ENCODE results near the gene SPX. TPM values are rescaled to one million over a fixed set of nuclear protein-coding genes. Genes with fewer than 3 reads are reported as not detected.
A peak's percentile ranks its signal among the peaks of the same experiment; 100 is the strongest.

The SPX gene
- total and polyA plus RNA-seq, 2 donors (not counting 3 experiments of a cell fraction or from before 2014, with no cell fraction given): 0.06 TPM; not detected in 1

DNA sequence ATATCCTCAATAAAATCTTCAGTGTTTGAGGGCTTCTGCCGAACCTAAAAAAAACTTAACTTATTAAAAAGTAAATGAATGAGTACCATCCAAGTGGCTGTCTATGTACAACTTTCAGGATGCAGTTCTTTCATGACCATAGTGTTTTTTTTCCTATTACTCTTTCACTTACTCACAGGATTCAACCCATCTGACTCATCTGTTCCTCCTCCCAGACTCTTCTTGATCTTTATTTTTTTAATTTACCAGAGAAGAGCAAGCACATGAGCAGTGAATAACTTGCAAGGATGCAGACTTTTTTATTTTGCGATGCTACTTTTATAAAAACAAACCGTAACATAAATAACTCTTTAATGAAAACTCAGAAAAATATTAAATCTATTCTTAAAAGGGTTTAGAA is 49.1 kb upstream of the SPX start:
- CTCF ChIA-PET: interaction anchor here (1.3 kb wide), 1 partner anchor 228 kb away, joined by 3 read pairs; no protein-coding TSS in a partner anchor
- Histone ChIP-seq H3K4me1 (ENCODE audit: control insufficient read depth, extremely low read depth, insufficient read depth, low read length) (peaks cover 6% of the 10 kb centered on the region), H3K9me3 (replicated peaks; ENCODE audit: control insufficient read depth, insufficient read depth, low read length) (no peaks in the 10 kb centered on the region), H4K20me1 (replicated peaks; ENCODE audit: control insufficient read depth, extremely low read depth, insufficient read depth, low read length) (no peaks in the 10 kb centered on the region), H3K36me3 (ENCODE audit: control insufficient read depth in 2 of 2, extremely low read depth in 1 of 2, insufficient read depth in 2 of 2, low read length in 2 of 2) (peaks cover 17 to 19% of the 10 kb centered on the region in 2 experiments), H3K9me1 (replicated peaks; ENCODE audit: control insufficient read depth, extremely low read depth, insufficient read depth, low read length) (no peaks in the 10 kb centered on the region), H2AFZ (ENCODE audit: low read depth, low read length) (no peak overlapping the region), H3K4me2 (ENCODE audit: insufficient read depth, low read length) (no peak overlapping the region), H3K27ac (ENCODE audit: insufficient read depth, low read depth, low read length) (no peak overlapping the region), H3K4me3 (replicated peaks in 1 of 3; ENCODE audit: insufficient read depth in 1 of 3, low read depth in 1 of 3, low read length in 3 of 3) (no peak overlapping the region), H3K9ac (replicated peaks; ENCODE audit: extremely low read depth, insufficient read depth, low read length) (no peak overlapping the region), H3K79me2 (ENCODE audit: control insufficient read depth, insufficient read depth, low read length) (no peaks in the 10 kb centered on the region), H3K27me3 (ENCODE audit: control insufficient read depth in 2 of 2, insufficient read depth in 2 of 2, low read length in 2 of 2) (no peaks in the 10 kb centered on the region)
- DNase-seq (ENCODE audit: low read depth, low spot score) (peak; percentile 48), FAIRE-seq (peak; percentile 54)
- POLR2A ChIA-PET: no interaction called here
- dilution Hi-C loops (cut with MboI; ENCODE audit: extremely low pct_ligation_motif_present, low sequenced_read_pairs) (no loop called here), intact Hi-C loops (cut with micrococcal nuclease) (no loop called here)
- BruUV-seq (replicated peaks): no TSS peak
- TF ChIP-seq FOS (IDR thresholded peaks at IDR 0.05; ENCODE audit: borderline replicate concordance, insufficient read depth, low read length) (peak; percentile 79), POLR2A (IDR thresholded peaks at IDR 0.05; ENCODE audit: low read depth, low read length) (no peak), CTCF (IDR thresholded peaks at IDR 0.05; ENCODE audit: extremely low read depth in 1 of 2, insufficient read depth in 1 of 2, low read depth in 1 of 2, low read length in 2 of 2) (no peak), EZH2 (IDR thresholded peaks at IDR 0.05; ENCODE audit: borderline replicate concordance, low read depth, low read length, severe bottlenecking) (no peak), GATA2 (IDR thresholded peaks at IDR 0.05; ENCODE audit: insufficient read depth, insufficient read length, low read depth, low read length) (no peak), JUN (IDR thresholded peaks at IDR 0.05; ENCODE audit: borderline replicate concordance, insufficient read depth, insufficient read length, low read depth) (no peak)
- TF ChIP-seq, protein P1, sequence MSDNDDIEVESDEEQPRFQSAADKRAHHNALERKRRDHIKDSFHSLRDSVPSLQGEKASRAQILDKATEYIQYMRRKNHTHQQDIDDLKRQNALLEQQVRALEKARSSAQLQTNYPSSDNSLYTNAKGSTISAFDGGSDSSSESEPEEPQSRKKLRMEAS (IDR thresholded peaks at IDR 0.05; ENCODE audit: insufficient read depth, insufficient read length): no peak

All from endothelial cell of umbilical vein (primary cell).